Ovary (tissue), 9 donors: ENCODE data around the gene TYW5. TPM values are rescaled to one million over a fixed set of nuclear protein-coding genes. Genes with fewer than 3 reads are reported as not detected.

Experiments used
- DNase-seq, 5 donors: peaks; one replicate each; pipeline ENCODE4 v3.0.0-alpha.2; 2019 to 2020
- H3K27ac ChIP-seq, 2 donors: fragments of 200-600 bp; one replicate each; pipeline versions ENCODE4 v1.5.1 to v1.8.0; 2019 to 2022
- H3K27me3 ChIP-seq: fragments of 200-600 bp; one replicate; pipeline ENCODE4 v1.8.0; 2022
- H3K36me3 ChIP-seq: fragments of 200-600 bp; sonication (generic); one replicate; pipeline ENCODE4 v1.5.1; 2019
- H3K4me1 ChIP-seq: one replicate; pipeline ENCODE4 v1.8.1; 2013; ENCODE audit warnings: mild to moderate bottlenecking, moderate library complexity; ENCODE audit not compliant: insufficient read depth
- H3K4me3 ChIP-seq: fragments of 200-600 bp; sonication (generic); one replicate; pipeline ENCODE4 v1.5.1; 2017
- H3K9me3 ChIP-seq, 2 donors: fragments of 200-600 bp in 1 of 2; sonication (generic) in 1 of 2; one replicate each; pipeline versions ENCODE4 v1.5.1 to v1.8.1; 2013 to 2019; ENCODE audit warnings: mild to moderate bottlenecking in 1 of 2, moderate library complexity in 1 of 2
- EP300 ChIP-seq: sonication (generic); formaldehyde crosslinking; IDR thresholded peaks from one replicate; pipeline ENCODE4 v1.6.1; 2017; ENCODE audit warnings: antibody characterized with exemption
- POLR2A ChIP-seq: fragments of 450-650 bp; IDR thresholded peaks from one replicate; pipeline ENCODE4 v1.6.1; 2017; ENCODE audit warnings: antibody characterized with exemption, mild to moderate bottlenecking, moderate library complexity
- WGBS, 3 donors: extraction: QIAGEN DNeasy Blood & Tissue Kit in 1 of 3; methylation state at CpG; one replicate each; pipeline versions ENCODE4 v1.1.5 to v1.1.7; 2013 to 2017; 5-methylcytosine and 5-hydroxymethylcytosine counted together
- intact Hi-C, 4 donors: fragments of 100-400 bp; cut with DNase I; formaldehyde crosslinking; loops; one replicate each; pipeline versions ENCODE4 v1.11.0 to v1.15.1; 2022 to 2023
- polyA plus RNA-seq, 2 donors: library from polyadenylated mRNA; stranded (reverse); fragments of 200-250 nt in 1 of 2; fragments of 350-450 nt in 1 of 2; fragmentation: Illumina TruSeq in 1 of 2; extraction: RNeasy Lipid Tissue Mini Kit (QIAGEN cat#74804) in 1 of 2; gene quantifications; one replicate each; pipeline ENCODE4 v1.2.3, GENCODE V29; 2013 to 2014
- total RNA-seq, 7 donors: library from RNA; depleted of rRNA in 2 of 7; stranded (reverse); fragments of >200 nt in 2 of 7; fragmentation: NEBNext Ultra II Directional in 3 of 7; extraction: Animal tissue kit (Norgen Biotek cat#: 25700) in 3 of 7; gene quantifications; one replicate each; pipeline versions ENCODE4 v1.1.0 to v1.2.4, GENCODE V29; 2016 to 2023
- TF ChIP-seq, protein P1 (sequence below), 3 donors: fragments of 450-650 bp in 2 of 3; fragments of 200-600 bp in 1 of 3; IDR thresholded peaks; one replicate each; pipeline versions ENCODE4 v1.5.1 to v1.8.0; 2016 to 2022; ENCODE audit warnings: antibody characterized with exemption in 3 of 3, mild to moderate bottlenecking in 1 of 3
- donor health status: DM: no; HTN: no; CAD: no; lungs with moderate emphysema.
- donor health status: DM: no; HTN: no; CAD: no.
- donor health status: Bipolar disorder and iron deficiency.
- donor health status: DM: yes; HTN: yes; CAD: no.
- donor health status: DM: no; HTN: no; CAD: no.
- donor health status: DM: yes; HTN: yes; CAD: no.

TYW5 gene
- total and polyA plus RNA-seq, 9 donors: 2.8 to 7.5 (median 5.7) TPM

DNA sequence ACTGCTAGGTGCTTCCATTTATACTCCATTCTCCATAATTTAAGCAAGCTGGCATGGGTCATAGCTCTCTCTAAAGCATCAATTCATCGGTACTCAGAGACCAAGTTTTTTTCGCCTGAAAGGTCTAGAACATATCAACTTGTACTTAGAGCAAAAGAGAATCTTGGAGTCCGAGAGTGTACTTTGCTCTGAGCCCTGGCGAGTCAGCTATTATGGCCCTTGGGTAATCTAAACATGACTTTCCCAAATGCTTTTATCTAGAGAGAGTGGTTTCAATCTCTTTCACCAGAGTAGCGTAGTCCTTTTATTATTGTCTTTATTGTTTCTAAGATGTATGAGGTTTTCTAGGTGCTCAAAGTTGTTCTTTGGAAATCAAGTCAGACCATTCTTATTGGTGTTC is 34.5 kb upstream of the TYW5 start:
- 94 to 98% (median 96%) methylated on average over 5 of the region's 5 CpGs for WGBS, 3 donors
- Histone ChIP-seq H3K27ac (no peak overlapping the region), H3K9me3 (no peaks in the 10 kb centered on the region), H3K4me3 (no peak overlapping the region), H3K36me3 (no peaks in the 10 kb centered on the region), H3K4me1 (no peaks in the 10 kb centered on the region), H3K27me3 (no peaks in the 10 kb centered on the region)
- intact Hi-C loops: loop anchor here (10.0 kb wide), 2 partner anchors 315 to 485 kb away; partner anchors contain the start of gene SPATS2L (in 4 of the 4)
- TF ChIP-seq, protein P1, sequence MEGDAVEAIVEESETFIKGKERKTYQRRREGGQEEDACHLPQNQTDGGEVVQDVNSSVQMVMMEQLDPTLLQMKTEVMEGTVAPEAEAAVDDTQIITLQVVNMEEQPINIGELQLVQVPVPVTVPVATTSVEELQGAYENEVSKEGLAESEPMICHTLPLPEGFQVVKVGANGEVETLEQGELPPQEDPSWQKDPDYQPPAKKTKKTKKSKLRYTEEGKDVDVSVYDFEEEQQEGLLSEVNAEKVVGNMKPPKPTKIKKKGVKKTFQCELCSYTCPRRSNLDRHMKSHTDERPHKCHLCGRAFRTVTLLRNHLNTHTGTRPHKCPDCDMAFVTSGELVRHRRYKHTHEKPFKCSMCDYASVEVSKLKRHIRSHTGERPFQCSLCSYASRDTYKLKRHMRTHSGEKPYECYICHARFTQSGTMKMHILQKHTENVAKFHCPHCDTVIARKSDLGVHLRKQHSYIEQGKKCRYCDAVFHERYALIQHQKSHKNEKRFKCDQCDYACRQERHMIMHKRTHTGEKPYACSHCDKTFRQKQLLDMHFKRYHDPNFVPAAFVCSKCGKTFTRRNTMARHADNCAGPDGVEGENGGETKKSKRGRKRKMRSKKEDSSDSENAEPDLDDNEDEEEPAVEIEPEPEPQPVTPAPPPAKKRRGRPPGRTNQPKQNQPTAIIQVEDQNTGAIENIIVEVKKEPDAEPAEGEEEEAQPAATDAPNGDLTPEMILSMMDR (IDR thresholded peaks at IDR 0.05): no peak
- TF ChIP-seq POLR2A (no peak), EP300 (no peak)
- DNase-seq: no peak

DNA sequence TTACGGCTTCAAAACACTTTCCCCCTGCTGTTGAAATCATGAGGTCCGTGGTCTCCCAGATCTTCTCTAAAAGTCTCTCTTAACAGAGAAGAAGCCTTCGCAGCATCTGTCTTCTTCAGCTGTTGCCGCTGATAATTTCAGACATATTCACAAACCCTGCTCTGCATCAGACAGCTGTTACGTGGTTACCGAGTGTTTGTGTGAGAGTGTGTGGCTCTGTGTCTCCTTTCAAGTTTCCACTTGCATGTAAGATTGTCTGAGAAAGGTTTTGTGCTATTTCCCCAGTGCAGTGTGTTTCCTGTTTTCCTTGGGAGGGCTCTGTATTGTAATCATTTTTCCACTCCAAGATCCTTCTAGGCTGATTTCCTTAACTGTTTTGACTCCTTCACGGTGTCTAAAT is 32.9 kb upstream of the TYW5 start:
- no peaks in the 10 kb centered on the region for H3K4me1 ChIP-seq
- H3K4me3 ChIP-seq: no peak overlapping the region
- H3K27me3 ChIP-seq: no peaks in the 10 kb centered on the region
- intact Hi-C loops: loop anchor here (10.0 kb wide), 2 partner anchors 317 to 487 kb away; partner anchors contain the start of gene SPATS2L (in 4 of the 4)
- WGBS, 3 donors: 4 to 15% (median 8%) methylated on average over 7 of the region's 7 CpGs
- H3K9me3 ChIP-seq: no peaks in the 10 kb centered on the region
- peak overlapping the region in 1 of 2 donors; percentile 9 for H3K27ac ChIP-seq
- no peak for DNase-seq
- no peaks in the 10 kb centered on the region for H3K36me3 ChIP-seq
- no peak for TF ChIP-seq POLR2A
- TF ChIP-seq, protein P1 (IDR thresholded peaks at IDR 0.05): no peak
- no peak for TF ChIP-seq EP300

DNA sequence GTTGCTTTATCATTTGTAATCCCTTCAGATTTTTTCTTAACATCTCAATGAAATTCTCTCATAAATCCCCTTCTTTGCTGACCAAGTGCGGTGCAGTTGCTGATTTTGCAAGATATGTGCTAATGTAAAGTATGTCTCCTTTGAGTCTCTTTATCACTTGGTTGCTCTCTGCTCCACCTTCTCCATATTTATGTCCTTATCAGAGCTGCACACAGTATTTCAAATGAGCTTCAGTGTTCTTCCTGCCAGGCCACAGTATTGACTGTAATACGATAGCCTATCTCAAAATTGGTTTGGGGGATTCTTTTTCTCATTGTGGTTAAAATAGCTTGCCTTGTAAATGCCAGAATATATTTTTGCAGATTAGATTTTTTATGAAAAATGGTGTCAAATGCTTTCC is 32.3 kb upstream of the TYW5 start:
- TF ChIP-seq, protein P1 (IDR thresholded peaks at IDR 0.05): no peak
- TF ChIP-seq POLR2A: no peak
- no peak for TF ChIP-seq EP300
- no peak overlapping the region for H3K4me3 ChIP-seq
- intact Hi-C loops: loop anchor here (10.0 kb wide), 2 partner anchors 317 to 487 kb away; partner anchors contain the start of gene SPATS2L (in 4 of the 4)
- 40 to 59% (median 43%) methylated on average over 2 of the region's 2 CpGs for WGBS, 3 donors
- H3K27me3 ChIP-seq: no peaks in the 10 kb centered on the region
- DNase-seq: no peak
- H3K27ac ChIP-seq: no peak overlapping the region
- H3K4me1 ChIP-seq: no peaks in the 10 kb centered on the region
- H3K36me3 ChIP-seq: no peaks in the 10 kb centered on the region
- H3K9me3 ChIP-seq: no peaks in the 10 kb centered on the region

DNA sequence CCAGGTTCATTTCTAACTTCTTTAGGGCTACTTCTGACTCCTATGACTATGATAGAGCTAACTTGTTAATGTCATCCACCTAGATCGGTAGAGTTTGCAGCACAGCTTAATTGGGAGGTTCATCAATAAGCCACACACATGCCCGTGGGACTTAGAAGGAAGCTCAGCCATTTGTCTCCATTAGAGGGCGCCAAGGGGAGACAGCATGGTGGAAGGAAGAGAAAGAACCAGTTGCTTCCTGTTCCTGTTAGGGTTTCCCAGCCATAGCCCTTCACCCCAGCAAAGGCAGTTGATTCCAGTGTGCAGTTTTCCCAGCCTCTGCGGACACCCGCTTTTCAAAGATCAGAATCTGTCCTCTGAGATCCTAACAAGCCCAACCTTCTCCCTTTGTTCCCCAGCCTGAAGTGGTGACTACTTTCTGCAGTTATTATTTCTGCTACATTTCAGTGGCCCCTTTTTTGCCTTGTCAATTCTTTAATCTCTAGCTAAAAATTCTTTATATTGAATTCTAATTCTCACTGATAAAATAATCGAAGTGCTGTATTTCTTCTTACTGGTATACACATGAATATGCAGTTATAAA is 30.4 kb upstream of the TYW5 start:
- peak; percentile 38 to 63 (median 41) for DNase-seq
- H3K36me3 ChIP-seq: no peaks in the 10 kb centered on the region

More for the DNA sequence above, 30.4 kb upstream of the TYW5 start:
- intact Hi-C loops: loop anchor here (2.0 to 10.0 kb wide), 3 partner anchors 319 to 495 kb away; partner anchors contain the start of gene SPATS2L (in 4 of the 4)
- TF ChIP-seq, protein P1 (IDR thresholded peaks at IDR 0.05): peak in 2 of 3 donors; percentile 24 to 34
- no peak for TF ChIP-seq POLR2A
- H3K4me3 ChIP-seq: no peak overlapping the region
- H3K27ac ChIP-seq: no peak overlapping the region
- no peaks in the 10 kb centered on the region for H3K9me3 ChIP-seq
- no peaks in the 10 kb centered on the region for H3K4me1 ChIP-seq
- no peaks in the 10 kb centered on the region for H3K27me3 ChIP-seq
- WGBS, 3 donors: 66 to 74% (median 71%) methylated on average over 6 of the region's 6 CpGs
